Vagina (tissue), 2 donors: ENCODE measurements around the gene SULT4A1. TPM values are rescaled to one million over a fixed set of nuclear protein-coding genes. Genes with fewer than 3 reads are reported as not detected.

Experiments
- DNase-seq, 2 donors: peaks; one replicate each; pipeline ENCODE4 v3.0.0-alpha.2; 2017; ENCODE audit errors: extremely low spot score in 2 of 2
- H3K27ac ChIP-seq: fragments of 200-600 bp; sonication (generic); one replicate; pipeline ENCODE4 v1.5.1; 2019
- H3K27me3 ChIP-seq: fragments of 200-600 bp; sonication (generic); one replicate; pipeline ENCODE4 v1.5.1; 2019
- H3K36me3 ChIP-seq, 2 donors: fragments of 200-600 bp; sonication (generic); one replicate each; pipeline ENCODE4 v1.5.1; 2017 to 2019
- H3K4me1 ChIP-seq: fragments of 200-600 bp; sonication (generic); one replicate; pipeline ENCODE4 v1.5.1; 2019
- H3K4me3 ChIP-seq, 2 donors: fragments of 200-600 bp; sonication (generic); 1 replicate in 1 of 2; 2 replicates in 1 of 2; pipeline ENCODE4 v1.5.1; 2016 to 2019
- H3K9me3 ChIP-seq: fragments of 200-600 bp; sonication (generic); one replicate; pipeline ENCODE4 v1.5.1; 2019
- POLR2A ChIP-seq, 2 donors: fragments of 450-650 bp; IDR thresholded peaks; one replicate each; pipeline ENCODE4 v1.6.1; 2017; ENCODE audit warnings: antibody characterized with exemption in 2 of 2, mild to moderate bottlenecking in 2 of 2, moderate library complexity in 2 of 2
- POLR2AphosphoS5 ChIP-seq, 2 donors: sonication (generic); formaldehyde crosslinking; IDR thresholded peaks; one replicate each; pipeline ENCODE4 v1.9.0; 2017; ENCODE audit warnings: antibody characterized with exemption in 2 of 2, mild to moderate bottlenecking in 2 of 2, low read depth in 1 of 2; ENCODE audit not compliant: insufficient read depth in 1 of 2
- intact Hi-C: fragments of 100-400 bp; cut with DNase I; formaldehyde crosslinking; loops from one replicate; pipeline ENCODE4 v1.15.1; 2023
- total RNA-seq: library from RNA; depleted of rRNA; stranded (reverse); fragments of >200 nt; gene quantifications from one replicate; pipeline ENCODE4 v1.2.3, GENCODE V29; 2016
- TF ChIP-seq, protein P1 (sequence below), 3 experiments: fragments of 450-650 bp in 2 of 3; fragments of 200-600 bp in 1 of 3; sonication (generic) in 1 of 3; IDR thresholded peaks; one replicate each; pipeline ENCODE4 v1.5.1; 2017 to 2019; ENCODE audit warnings: antibody characterized with exemption in 3 of 3, mild to moderate bottlenecking in 2 of 3, moderate library complexity in 2 of 3

Gene SULT4A1
- total RNA-seq, 1 donor from 2014 or later = 3.2 TPM

DNA sequence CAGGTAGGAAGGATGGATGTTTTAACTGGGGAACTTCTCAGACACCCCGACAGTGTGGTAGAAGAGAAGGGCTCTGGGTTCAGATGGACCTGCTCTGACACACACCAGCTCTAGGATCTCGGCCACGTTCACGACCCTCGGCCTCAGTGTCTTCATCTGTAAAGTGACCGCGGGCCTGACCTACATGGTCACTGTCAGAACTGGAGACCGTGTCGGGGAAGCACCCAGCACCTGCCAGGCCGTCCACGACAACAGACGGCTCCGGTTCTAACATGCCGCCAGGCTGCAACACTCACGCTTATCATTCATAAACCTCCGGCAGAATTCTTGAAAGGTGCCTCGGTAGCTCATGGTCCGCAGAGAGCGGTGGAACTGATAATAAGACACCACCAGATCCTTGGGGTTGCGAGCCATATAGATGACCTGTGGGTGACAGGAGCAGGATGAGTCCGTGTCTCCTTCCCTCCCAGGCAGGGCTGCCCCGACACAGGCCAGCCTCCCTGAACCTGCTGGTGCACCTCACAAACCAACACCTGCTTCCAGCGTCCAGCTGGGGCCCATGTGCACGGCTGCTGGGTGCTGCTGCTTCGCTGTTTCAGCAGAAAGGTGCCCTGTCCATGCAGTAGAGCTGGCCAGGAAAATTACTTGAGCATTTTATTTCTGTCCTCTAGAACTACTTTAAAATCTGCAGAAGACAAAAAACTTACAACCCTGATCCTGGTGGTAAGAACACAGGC is 23.6 kb downstream of the SULT4A1 start:
- H3K36me3 ChIP-seq = no peaks in the 10 kb centered on the region
- no peak overlapping the region for H3K4me3 ChIP-seq
- H3K27me3 ChIP-seq = no peaks in the 10 kb centered on the region
- intact Hi-C loops = no loop called here
- TF ChIP-seq POLR2A (IDR thresholded peaks at IDR 0.05) = no peak
- TF ChIP-seq, protein P1, sequence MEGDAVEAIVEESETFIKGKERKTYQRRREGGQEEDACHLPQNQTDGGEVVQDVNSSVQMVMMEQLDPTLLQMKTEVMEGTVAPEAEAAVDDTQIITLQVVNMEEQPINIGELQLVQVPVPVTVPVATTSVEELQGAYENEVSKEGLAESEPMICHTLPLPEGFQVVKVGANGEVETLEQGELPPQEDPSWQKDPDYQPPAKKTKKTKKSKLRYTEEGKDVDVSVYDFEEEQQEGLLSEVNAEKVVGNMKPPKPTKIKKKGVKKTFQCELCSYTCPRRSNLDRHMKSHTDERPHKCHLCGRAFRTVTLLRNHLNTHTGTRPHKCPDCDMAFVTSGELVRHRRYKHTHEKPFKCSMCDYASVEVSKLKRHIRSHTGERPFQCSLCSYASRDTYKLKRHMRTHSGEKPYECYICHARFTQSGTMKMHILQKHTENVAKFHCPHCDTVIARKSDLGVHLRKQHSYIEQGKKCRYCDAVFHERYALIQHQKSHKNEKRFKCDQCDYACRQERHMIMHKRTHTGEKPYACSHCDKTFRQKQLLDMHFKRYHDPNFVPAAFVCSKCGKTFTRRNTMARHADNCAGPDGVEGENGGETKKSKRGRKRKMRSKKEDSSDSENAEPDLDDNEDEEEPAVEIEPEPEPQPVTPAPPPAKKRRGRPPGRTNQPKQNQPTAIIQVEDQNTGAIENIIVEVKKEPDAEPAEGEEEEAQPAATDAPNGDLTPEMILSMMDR (IDR thresholded peaks at IDR 0.05) = no peak
- no peak for TF ChIP-seq POLR2AphosphoS5 (IDR thresholded peaks at IDR 0.05; ENCODE audit: insufficient read depth in 1 of 2, low read depth in 1 of 2)
- H3K9me3 ChIP-seq = no peaks in the 10 kb centered on the region
- H3K4me1 ChIP-seq = no peaks in the 10 kb centered on the region
- no peak for DNase-seq
- no peak overlapping the region for H3K27ac ChIP-seq

DNA sequence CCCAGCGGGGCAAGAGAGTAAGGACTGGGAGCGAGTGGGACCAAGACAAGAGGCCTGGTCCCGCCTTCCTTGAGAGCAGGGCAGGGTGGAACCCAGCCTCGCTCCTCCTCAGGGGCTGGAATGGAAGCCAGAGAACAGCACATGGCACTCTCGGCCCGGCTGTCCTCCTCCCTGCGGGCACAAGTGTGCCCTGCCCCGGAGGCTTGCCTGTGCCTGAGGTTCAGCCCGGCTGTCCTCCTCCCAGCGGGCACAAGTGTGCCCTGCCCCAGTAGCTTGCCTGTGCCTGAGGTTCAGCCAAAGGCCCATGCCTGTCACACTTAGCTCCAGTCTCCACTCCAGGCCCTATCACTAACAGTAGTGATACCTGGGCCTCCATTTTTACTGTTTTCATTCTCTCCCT is 24.2 kb downstream of the SULT4A1 start:
- H3K27ac ChIP-seq = no peak overlapping the region
- DNase-seq = no peak
- H3K36me3 ChIP-seq = no peaks in the 10 kb centered on the region
- TF ChIP-seq, protein P1 (IDR thresholded peaks at IDR 0.05) = no peak
- TF ChIP-seq POLR2A (IDR thresholded peaks at IDR 0.05) (no peak), POLR2AphosphoS5 (IDR thresholded peaks at IDR 0.05; ENCODE audit: insufficient read depth in 1 of 2, low read depth in 1 of 2) (no peak)
- no peak overlapping the region for H3K4me3 ChIP-seq
- intact Hi-C loops = no loop called here
- H3K27me3 ChIP-seq = no peaks in the 10 kb centered on the region
- H3K9me3 ChIP-seq = no peaks in the 10 kb centered on the region
- H3K4me1 ChIP-seq = no peaks in the 10 kb centered on the region

DNA sequence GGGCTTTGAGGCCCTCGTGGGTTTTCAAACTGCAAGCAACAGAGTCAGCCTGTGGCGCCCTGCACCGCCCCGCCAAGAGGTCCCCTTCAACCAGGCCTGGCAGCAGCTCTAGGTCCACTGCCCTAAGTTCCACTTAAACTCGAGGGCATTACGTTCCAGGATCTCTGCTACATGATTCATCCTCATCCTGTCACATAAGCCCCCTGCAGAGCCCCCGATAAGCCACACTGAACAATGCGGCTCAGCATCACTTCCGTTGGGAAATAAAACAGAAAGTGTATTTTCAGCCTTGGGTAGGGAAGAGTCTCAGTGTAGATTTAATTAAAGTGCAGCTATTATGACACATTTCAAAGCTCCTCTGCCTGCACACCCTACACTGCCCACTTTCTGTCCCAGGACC is 24.6 kb downstream of the SULT4A1 start:
- no peak for DNase-seq
- no peaks in the 10 kb centered on the region for H3K27me3 ChIP-seq
- intact Hi-C loops = no loop called here
- H3K4me3 ChIP-seq = no peak overlapping the region
- H3K36me3 ChIP-seq = no peaks in the 10 kb centered on the region
- H3K4me1 ChIP-seq = no peaks in the 10 kb centered on the region
- H3K9me3 ChIP-seq = no peaks in the 10 kb centered on the region
- H3K27ac ChIP-seq = no peak overlapping the region
- no peak for TF ChIP-seq POLR2AphosphoS5 (IDR thresholded peaks at IDR 0.05; ENCODE audit: insufficient read depth in 1 of 2, low read depth in 1 of 2)
- TF ChIP-seq POLR2A (IDR thresholded peaks at IDR 0.05) = no peak
- TF ChIP-seq, protein P1 (IDR thresholded peaks at IDR 0.05) = no peak

DNA sequence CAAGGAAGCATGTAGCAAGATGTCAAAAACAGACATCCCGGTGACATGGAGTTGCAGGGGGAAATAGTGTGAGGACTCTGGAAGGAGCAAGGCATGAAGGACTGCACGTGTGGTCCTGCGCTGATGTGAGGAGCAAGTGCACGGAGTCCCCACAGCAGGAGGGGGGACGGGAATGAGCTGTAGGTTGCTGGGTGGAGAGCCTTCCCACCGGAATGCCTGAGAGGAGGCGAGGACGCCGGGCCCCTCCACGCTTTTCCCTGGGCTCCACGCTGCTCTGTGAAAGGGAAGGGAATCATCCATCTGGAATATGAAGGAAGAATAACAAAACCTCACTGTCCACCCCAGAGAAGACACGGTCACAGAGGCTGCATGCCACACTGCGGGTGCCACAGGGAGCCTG is 26.6 kb downstream of the SULT4A1 start:
- intact Hi-C loops = no loop called here
- no peaks in the 10 kb centered on the region for H3K27me3 ChIP-seq
- H3K4me3 ChIP-seq = no peak overlapping the region
- H3K36me3 ChIP-seq = no peaks in the 10 kb centered on the region
- no peaks in the 10 kb centered on the region for H3K4me1 ChIP-seq
- H3K27ac ChIP-seq = no peak overlapping the region
- no peak for DNase-seq
- TF ChIP-seq, protein P1 (IDR thresholded peaks at IDR 0.05) = no peak
- TF ChIP-seq POLR2A (IDR thresholded peaks at IDR 0.05) = no peak
- no peaks in the 10 kb centered on the region for H3K9me3 ChIP-seq

DNA sequence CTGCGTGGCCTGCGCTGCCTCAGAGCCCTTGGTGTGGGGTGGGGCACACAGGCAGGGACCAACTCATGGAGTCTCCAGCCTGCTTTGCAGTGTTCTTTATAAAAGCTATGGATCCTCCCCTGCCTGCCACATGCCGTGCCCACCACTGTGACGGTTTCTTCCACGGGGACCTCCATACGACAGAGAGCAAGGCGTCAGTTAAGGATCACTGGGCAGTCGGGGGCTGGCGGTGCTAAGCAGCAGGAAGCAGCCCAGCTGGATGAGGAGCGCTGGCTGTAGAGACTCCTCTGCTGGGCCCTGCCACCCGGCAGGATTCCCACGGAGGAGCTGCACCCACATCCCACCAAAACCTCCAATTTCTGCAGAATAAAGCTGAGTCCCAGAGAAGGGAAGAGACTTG is 27.1 kb downstream of the SULT4A1 start:
- Histone ChIP-seq H3K4me3 (no peak overlapping the region), H3K36me3 (no peaks in the 10 kb centered on the region), H3K27me3 (no peaks in the 10 kb centered on the region), H3K27ac (no peak overlapping the region), H3K4me1 (no peaks in the 10 kb centered on the region), H3K9me3 (no peaks in the 10 kb centered on the region)
- no peak for TF ChIP-seq POLR2AphosphoS5 (IDR thresholded peaks at IDR 0.05; ENCODE audit: insufficient read depth in 1 of 2, low read depth in 1 of 2)
- TF ChIP-seq, protein P1 (IDR thresholded peaks at IDR 0.05) = no peak
- TF ChIP-seq POLR2A (IDR thresholded peaks at IDR 0.05) = no peak
- intact Hi-C loops = no loop called here
- DNase-seq = no peak
